SJSA1 (cell line): ENCODE results near the gene SLC25A11. TPM values are rescaled to one million over a fixed set of nuclear protein-coding genes. Genes with fewer than 3 reads are reported as not detected.

Experiments used
- DNase-seq, 2 experiments: peaks; one replicate each; pipeline ENCODE4 v3.0.0-alpha.2; 2015 to 2020; ENCODE audit warnings: low spot score in 2 of 2, low read depth in 1 of 2
- H3K27ac ChIP-seq: fragments of 250-450 bp; sonication (Bioruptor Pico); 2 replicates; pipeline ENCODE4 v1.5.1; 2020; ENCODE audit warnings: mild to moderate bottlenecking, moderate library complexity
- H3K27me3 ChIP-seq: fragments of 250-450 bp; sonication (Bioruptor Pico); replicated peaks from 2 replicates; pipeline ENCODE4 v1.5.1; 2020; ENCODE audit warnings: mild to moderate bottlenecking, moderate library complexity
- H3K36me3 ChIP-seq: fragments of 250-450 bp; sonication (Bioruptor Pico); 2 replicates; pipeline ENCODE4 v1.5.1; 2020; ENCODE audit warnings: mild to moderate bottlenecking
- H3K4me1 ChIP-seq: fragments of 250-450 bp; sonication (Bioruptor Pico); replicated peaks from 2 replicates; pipeline ENCODE4 v1.6.1; 2021; ENCODE audit warnings: mild to moderate bottlenecking
- H3K4me3 ChIP-seq: fragments of 250-450 bp; sonication (Bioruptor Pico); 2 replicates; pipeline ENCODE4 v1.5.1; 2020; ENCODE audit warnings: mild to moderate bottlenecking
- H3K9me3 ChIP-seq: fragments of 250-450 bp; sonication (Bioruptor Pico); replicated peaks from 2 replicates; pipeline ENCODE4 v1.5.1; 2020; ENCODE audit warnings: mild to moderate bottlenecking
- total RNA-seq: library from RNA; depleted of rRNA; stranded (reverse); fragments of >200 nt; shearing (Covaris generic); gene quantifications from 2 replicates; pipeline ENCODE4 v1.2.3, GENCODE V29; 2014

The SLC25A11 gene
- total RNA-seq, 1 experiment from 2014 or later: 68.4 TPM

- H3K9me3 ChIP-seq: no peaks in the 10 kb centered on the region
Measured at GRCh38 chr17:4902540-4902939, 37.3 kb downstream of the SLC25A11 start.

GRCh38 chr17:4901648-4902344 is 38.0 kb downstream of the SLC25A11 start:
- Histone ChIP-seq H3K27me3 (no peaks in the 10 kb centered on the region), H3K36me3 (peaks cover 3% of the 10 kb centered on the region), H3K4me3 (no peak overlapping the region), H3K9me3 (no peaks in the 10 kb centered on the region), H3K27ac (no peak overlapping the region), H3K4me1 (no peaks in the 10 kb centered on the region)
- DNase-seq: no peak

More at GRCh38 chr17:4902540-4902939, 37.3 kb downstream of the SLC25A11 start:
- H3K4me3 ChIP-seq: no peak overlapping the region
- no peaks in the 10 kb centered on the region for H3K36me3 ChIP-seq
- no peak for DNase-seq
- H3K4me1 ChIP-seq: no peaks in the 10 kb centered on the region
- no peaks in the 10 kb centered on the region for H3K27me3 ChIP-seq
- H3K27ac ChIP-seq: no peak overlapping the region

GRCh38 chr17:4901108-4901647 is 38.7 kb downstream of the SLC25A11 start:
- Histone ChIP-seq H3K4me1 (no peaks in the 10 kb centered on the region), H3K4me3 (no peak overlapping the region), H3K36me3 (peaks cover 10% of the 10 kb centered on the region), H3K27me3 (no peaks in the 10 kb centered on the region), H3K9me3 (no peaks in the 10 kb centered on the region), H3K27ac (no peak overlapping the region)
- DNase-seq: no peak

GRCh38 chr17:4900231-4901107 is 39.4 kb downstream of the SLC25A11 start:
- no peaks in the 10 kb centered on the region for H3K27me3 ChIP-seq
- no peak overlapping the region for H3K27ac ChIP-seq
- H3K9me3 ChIP-seq: no peaks in the 10 kb centered on the region
- peaks cover 17% of the 10 kb centered on the region for H3K36me3 ChIP-seq
- H3K4me1 ChIP-seq: no peaks in the 10 kb centered on the region
- H3K4me3 ChIP-seq: no peak overlapping the region
- no peak for DNase-seq

GRCh38 chr17:4899341-4900230 is 40.3 kb downstream of the SLC25A11 start, which contains the start of gene C17orf107:
Gene C17orf107, plus strand, starts transcription at chr17:4899536. Its CDS starts 227 bp downstream, at chr17:4899763.
- no peak for DNase-seq
- H3K4me1 ChIP-seq: no peaks in the 10 kb centered on the region
- no peaks in the 10 kb centered on the region for H3K9me3 ChIP-seq
- H3K27ac ChIP-seq: no peak within 1 kb of the TSS
- no peak within 1 kb of the TSS for H3K4me3 ChIP-seq
- peaks cover 26% of the 10 kb centered on the region for H3K36me3 ChIP-seq
- H3K27me3 ChIP-seq: no peaks in the 10 kb centered on the region

- H3K4me3 ChIP-seq: no peak overlapping the region
Measured at GRCh38 chr17:4898927-4899326, 40.9 kb downstream of the SLC25A11 start.

GRCh38 chr17:4898351-4898750 is 41.5 kb downstream of the SLC25A11 start:
- Histone ChIP-seq H3K4me1 (no peaks in the 10 kb centered on the region), H3K9me3 (no peaks in the 10 kb centered on the region), H3K27me3 (no peaks in the 10 kb centered on the region), H3K27ac (no peak overlapping the region), H3K36me3 (peaks cover 38% of the 10 kb centered on the region), H3K4me3 (no peak overlapping the region)
- DNase-seq: no peak

More at GRCh38 chr17:4898927-4899326, 40.9 kb downstream of the SLC25A11 start:
- no peak overlapping the region for H3K27ac ChIP-seq
- no peaks in the 10 kb centered on the region for H3K4me1 ChIP-seq
- H3K27me3 ChIP-seq: no peaks in the 10 kb centered on the region
- H3K36me3 ChIP-seq: peaks cover 32% of the 10 kb centered on the region
- no peaks in the 10 kb centered on the region for H3K9me3 ChIP-seq
- DNase-seq: no peak

GRCh38 chr17:4897785-4898184 is 42.1 kb downstream of the SLC25A11 start:
- Histone ChIP-seq H3K27me3 (no peaks in the 10 kb centered on the region), H3K4me1 (no peaks in the 10 kb centered on the region), H3K27ac (no peak overlapping the region), H3K4me3 (no peak overlapping the region), H3K36me3 (peaks cover 39% of the 10 kb centered on the region), H3K9me3 (no peaks in the 10 kb centered on the region)
- no peak for DNase-seq

- no peak overlapping the region for H3K27ac ChIP-seq
- H3K36me3 ChIP-seq: peaks cover 39% of the 10 kb centered on the region
- DNase-seq: no peak
- no peaks in the 10 kb centered on the region for H3K27me3 ChIP-seq
- H3K4me3 ChIP-seq: no peak overlapping the region
- no peaks in the 10 kb centered on the region for H3K4me1 ChIP-seq
- no peaks in the 10 kb centered on the region for H3K9me3 ChIP-seq
Measured at GRCh38 chr17:4897198-4897687, 42.6 kb downstream of the SLC25A11 start.

- Histone ChIP-seq H3K27me3 (no peaks in the 10 kb centered on the region), H3K27ac (no peak overlapping the region), H3K4me3 (no peak overlapping the region), H3K9me3 (no peaks in the 10 kb centered on the region), H3K36me3 (peaks cover 44% of the 10 kb centered on the region), H3K4me1 (no peaks in the 10 kb centered on the region)
- DNase-seq: no peak
Measured at GRCh38 chr17:4896332-4897197, 43.3 kb downstream of the SLC25A11 start.

- peaks cover 49% of the 10 kb centered on the region for H3K36me3 ChIP-seq
- H3K9me3 ChIP-seq: no peaks in the 10 kb centered on the region
- H3K27ac ChIP-seq: no peak overlapping the region
- no peak for DNase-seq
- H3K27me3 ChIP-seq: no peaks in the 10 kb centered on the region
- no peaks in the 10 kb centered on the region for H3K4me1 ChIP-seq
- H3K4me3 ChIP-seq: no peak overlapping the region
Measured at GRCh38 chr17:4895657-4896331, 44.1 kb downstream of the SLC25A11 start.

GRCh38 chr17:4895121-4895520 is 44.7 kb downstream of the SLC25A11 start:
- no peaks in the 10 kb centered on the region for H3K4me1 ChIP-seq
- peaks cover 56% of the 10 kb centered on the region for H3K36me3 ChIP-seq
- no peak overlapping the region for H3K27ac ChIP-seq
- no peak overlapping the region for H3K4me3 ChIP-seq
- no peak for DNase-seq
- no peaks in the 10 kb centered on the region for H3K9me3 ChIP-seq
- no peaks in the 10 kb centered on the region for H3K27me3 ChIP-seq
